HEK293 (cell line): Measurements from ENCODE around the gene PFDN1.

ENCODE experiments used
- CTCF ChIA-PET: fragments of 350-600 bp; formaldehyde crosslinking; extraction: SDS; loops from one replicate; lab custom pipeline; 2021; ENCODE audit warnings: antibody characterized with exemption; lab: Yijun Ruan, JAX
- POLR2A ChIA-PET: fragments of 300-600 bp; formaldehyde crosslinking; extraction: SDS; loops from one replicate; lab custom pipeline; 2020; ENCODE audit warnings: antibody characterized with exemption, inconsistent platforms; lab: Yijun Ruan, JAX
- H3K27ac ChIP-seq: fragments of 200-500 bp; sonication (Bioruptor generic); 2 replicates; pipeline ENCODE4 v1.5.1; 2014; ENCODE audit warnings: low read depth, low read length, control low read depth, inconsistent platforms; ENCODE audit errors: extremely low read depth
- H3K36me3 ChIP-seq, 2 experiments: fragments of 200-500 bp in 1 of 2; sonication (Bioruptor generic) in 1 of 2; 1 replicate in 1 of 2; 2 replicates in 1 of 2; pipeline ENCODE4 v1.5.1; 2014 to 2017; ENCODE audit warnings: inconsistent platforms in 2 of 2, low read length in 2 of 2; ENCODE audit not compliant: control insufficient read depth in 2 of 2, insufficient read depth in 1 of 2
- H3K4me1 ChIP-seq: fragments of 200-500 bp; sonication (Bioruptor generic); 2 replicates; pipeline ENCODE4 v1.5.1; 2014; ENCODE audit warnings: mild to moderate bottlenecking, low read length, inconsistent platforms; ENCODE audit not compliant: control insufficient read depth, insufficient read depth
- H3K4me3 ChIP-seq: 2 replicates; pipeline ENCODE4 v1.5.1; 2011; ENCODE audit warnings: low read depth, mild to moderate bottlenecking, control low read depth, low read length, moderate library complexity
- H3K9me3 ChIP-seq: fragments of 200-500 bp; sonication (Bioruptor generic); 2 replicates; pipeline ENCODE4 v1.5.1; 2014; ENCODE audit warnings: low read depth, low read length, inconsistent platforms; ENCODE audit not compliant: control insufficient read depth, insufficient read depth
- AEBP2 ChIP-seq: fragments of 450-650 bp; formaldehyde crosslinking; IDR thresholded peaks from 2 replicates; pipeline ENCODE4 v1.5.1; 2016; ENCODE audit warnings: missing biosample characterization, missing genetic modification characterization, borderline replicate concordance
- FEZF1 ChIP-seq: fragments of 450-650 bp; formaldehyde crosslinking; IDR thresholded peaks from 2 replicates; pipeline ENCODE4 v1.5.1; 2016; ENCODE audit warnings: missing biosample characterization, missing genetic modification characterization
- KLF10 ChIP-seq: fragments of 450-650 bp; IDR thresholded peaks from 2 replicates; pipeline ENCODE4 v1.5.1; 2018; ENCODE audit warnings: missing biosample characterization, mild to moderate bottlenecking, missing genetic modification characterization
- SCRT1 ChIP-seq: fragments of 450-650 bp; formaldehyde crosslinking; IDR thresholded peaks from 2 replicates; pipeline ENCODE4 v1.5.1; 2016; ENCODE audit warnings: missing biosample characterization, missing genetic modification characterization, borderline replicate concordance
- SETDB1 ChIP-seq: IDR thresholded peaks from one replicate; pipeline ENCODE4 v1.6.1; 2017; ENCODE audit warnings: mild to moderate bottlenecking, low read length, moderate library complexity, mixed read lengths; ENCODE audit not compliant: insufficient read length
- ZBTB1 ChIP-seq: fragments of 450-650 bp; formaldehyde crosslinking; IDR thresholded peaks from 2 replicates; pipeline ENCODE4 v1.5.1; 2016; ENCODE audit warnings: missing biosample characterization, missing genetic modification characterization
- ZBTB11 ChIP-seq: fragments of 450-650 bp; formaldehyde crosslinking; conservative IDR thresholded peaks from 2 replicates; pipeline ENCODE4 v1.5.1; 2016; ENCODE audit warnings: low read depth, missing biosample characterization, missing genetic modification characterization
- ZBTB17 ChIP-seq: fragments of 450-650 bp; formaldehyde crosslinking; IDR thresholded peaks from 2 replicates; pipeline ENCODE4 v1.5.1; 2016; ENCODE audit warnings: missing biosample characterization, missing genetic modification characterization
- ZNF133 ChIP-seq: fragments of 450-650 bp; formaldehyde crosslinking; IDR thresholded peaks from 2 replicates; pipeline ENCODE4 v1.5.1; 2016; ENCODE audit warnings: missing biosample characterization, missing genetic modification characterization
- ZNF266 ChIP-seq: fragments of 450-650 bp; formaldehyde crosslinking; IDR thresholded peaks from 2 replicates; pipeline ENCODE4 v1.5.1; 2016; ENCODE audit warnings: missing biosample characterization, missing genetic modification characterization, low read depth
- ZNF274 ChIP-seq, 2 experiments: fragments of 200-500 bp in 1 of 2; fragments of 450-650 bp in 1 of 2; sonication (Bioruptor generic) in 1 of 2; formaldehyde crosslinking in 1 of 2; IDR thresholded peaks; 2 replicates each; pipeline versions ENCODE4 v1.5.1 to v1.6.1; 2014 to 2016; ENCODE audit warnings: borderline replicate concordance in 1 of 2, inconsistent platforms in 1 of 2, low read length in 1 of 2, missing biosample characterization in 1 of 2, missing genetic modification characterization in 1 of 2
- ZNF292 ChIP-seq: fragments of 450-650 bp; formaldehyde crosslinking; IDR thresholded peaks from 2 replicates; pipeline ENCODE4 v1.5.1; 2016; ENCODE audit warnings: low read depth, missing biosample characterization, missing genetic modification characterization, borderline replicate concordance
- ZNF341 ChIP-seq: fragments of 450-650 bp; formaldehyde crosslinking; IDR thresholded peaks from 2 replicates; pipeline ENCODE4; 2016; ENCODE audit warnings: low read depth, missing biosample characterization, missing genetic modification characterization
- ZNF394 ChIP-seq: fragments of 450-650 bp; formaldehyde crosslinking; IDR thresholded peaks from 2 replicates; pipeline ENCODE4 v1.5.1; 2016; ENCODE audit warnings: missing biosample characterization, missing genetic modification characterization, mild to moderate bottlenecking, moderate library complexity, borderline replicate concordance
- ZNF426 ChIP-seq: fragments of 450-650 bp; formaldehyde crosslinking; IDR thresholded peaks from 2 replicates; pipeline ENCODE4 v1.5.1; 2017; ENCODE audit warnings: missing biosample characterization, missing genetic modification characterization, mild to moderate bottlenecking, inconsistent platforms, moderate library complexity
- ZNF473 ChIP-seq: fragments of 450-650 bp; formaldehyde crosslinking; IDR thresholded peaks from 2 replicates; pipeline ENCODE4 v1.5.1; 2017; ENCODE audit warnings: missing biosample characterization, missing genetic modification characterization
- ZNF518A ChIP-seq: fragments of 450-650 bp; formaldehyde crosslinking; conservative IDR thresholded peaks from 2 replicates; pipeline ENCODE4 v1.5.1; 2016; ENCODE audit warnings: low read depth, missing biosample characterization, missing genetic modification characterization
- ZNF560 ChIP-seq: fragments of 450-650 bp; formaldehyde crosslinking; IDR thresholded peaks from 2 replicates; pipeline ENCODE4 v1.5.1; 2017; ENCODE audit warnings: missing biosample characterization, missing genetic modification characterization, borderline replicate concordance
- ZNF585B ChIP-seq: fragments of 450-650 bp; formaldehyde crosslinking; IDR thresholded peaks from 2 replicates; pipeline ENCODE4 v1.5.1; 2016; ENCODE audit warnings: missing biosample characterization, missing genetic modification characterization
- ZNF677 ChIP-seq: fragments of 450-650 bp; IDR thresholded peaks from 2 replicates; pipeline ENCODE4 v1.5.0; 2018; ENCODE audit warnings: missing biosample characterization, mild to moderate bottlenecking, missing genetic modification characterization, moderate library complexity
- ZNF692 ChIP-seq: fragments of 450-650 bp; formaldehyde crosslinking; IDR thresholded peaks from 2 replicates; pipeline ENCODE4 v1.5.1; 2016; ENCODE audit warnings: missing biosample characterization, missing genetic modification characterization
- ZSCAN30 ChIP-seq: fragments of 450-650 bp; IDR thresholded peaks from 2 replicates; pipeline ENCODE4 v1.5.1; 2018; ENCODE audit warnings: missing biosample characterization, mild to moderate bottlenecking, missing genetic modification characterization, moderate library complexity

PFDN1 gene

GRCh38 chr5:140248414-140248813 is 54.5 kb downstream of the PFDN1 start:
- Histone ChIP-seq H3K27ac (no peak overlapping the region), H3K4me3 (no peak overlapping the region), H3K4me1 (peaks cover 6% of the 10 kb centered on the region), H3K9me3 (no peaks in the 10 kb centered on the region), H3K36me3 (peaks cover 7 to 48% of the 10 kb centered on the region in 2 experiments)
- no peak for TF ChIP-seq ZNF292 (tag by site-specific recombination)
- TF ChIP-seq ZNF274 (IDR thresholded peaks at IDR 0.05; ENCODE audit: low read length), result no peak
- no peak for TF ChIP-seq ZNF274 (tag by site-specific recombination; IDR thresholded peaks at IDR 0.05; ENCODE audit: borderline replicate concordance)
- no peak for TF ChIP-seq ZNF473 (tag by site-specific recombination)
- no peak for TF ChIP-seq FEZF1 (tag by site-specific recombination)
- TF ChIP-seq ZNF426, result no peak
- TF ChIP-seq ZNF560 (tag by site-specific recombination), result no peak
- TF ChIP-seq ZNF677 (tag by site-specific recombination), result no peak
- TF ChIP-seq ZSCAN30, result no peak
- TF ChIP-seq ZNF585B (tag by site-specific recombination), result no peak
- TF ChIP-seq ZBTB1 (tag by site-specific recombination), result no peak
- no peak for TF ChIP-seq ZNF341
- no peak for TF ChIP-seq ZNF133 (tag by site-specific recombination)
- no peak for TF ChIP-seq KLF10 (tag by site-specific recombination)
- no peak for TF ChIP-seq ZNF266
- CTCF ChIA-PET, result interaction anchor here (0.6 to 14.6 kb wide), 3 partner anchors 9 to 110 kb away, joined by 3 to 660 read pairs (median 9); partner anchors contain the start of gene HBEGF
- POLR2A ChIA-PET, result interaction anchor here (1.5 kb wide), 1 partner anchor 97 kb away, joined by 8 read pairs; the partner anchor contains the start of gene HBEGF

GRCh38 chr5:140246378-140247122 is 56.4 kb downstream of the PFDN1 start:
- Histone ChIP-seq H3K9me3 (no peaks in the 10 kb centered on the region), H3K27ac (peak overlapping the region; percentile 11; the same call in 1 of the 2 replicates), H3K36me3 (peaks cover 7 to 49% of the 10 kb centered on the region in 2 experiments), H3K4me3 (no peak overlapping the region), H3K4me1 (peaks cover 10% of the 10 kb centered on the region)
- ChIA-PET CTCF (interaction anchor here (0.7 to 14.6 kb wide), 11 partner anchors 9 to 277 kb away, joined by 3 to 660 read pairs (median 5); partner anchors contain the start of genes HBEGF and SLC4A9), POLR2A (interaction anchor here (0.7 to 8.9 kb wide), 3 partner anchors 100 to 444 kb away, joined by 3 to 130 read pairs (median 3); partner anchors contain the start of gene HBEGF)
- no peak for TF ChIP-seq ZBTB11 (tag by site-specific recombination)
- no peak for TF ChIP-seq ZNF518A (tag by site-specific recombination)
- TF ChIP-seq ZNF692 (tag by site-specific recombination), result no peak
- TF ChIP-seq AEBP2 (tag by site-specific recombination), result no peak
- TF ChIP-seq SETDB1, result no peak
- TF ChIP-seq ZBTB17 (tag by site-specific recombination), result peak; percentile 51; the same call in 1 of the 2 replicates
- TF ChIP-seq ZNF394 (tag by site-specific recombination), result no peak
- TF ChIP-seq SCRT1 (tag by site-specific recombination), result peak; percentile 95
